Uterus (tissue), 4 donors: ENCODE results near the gene NAV3. TPM values are rescaled to one million over a fixed set of nuclear protein-coding genes. Genes with fewer than 3 reads are reported as not detected.

Experiments used
- DNase-seq, 2 donors: peaks; one replicate each; pipeline ENCODE4 v3.0.0-alpha.2; 2019 to 2020
- H3K27ac ChIP-seq, 2 donors: fragments of 200-600 bp; sonication (generic); 1 replicate in 1 of 2; 2 replicates in 1 of 2; pipeline ENCODE4 v1.5.1; 2016 to 2018
- H3K27me3 ChIP-seq, 2 donors: fragments of 200-600 bp; sonication (generic); one replicate each; pipeline ENCODE4 v1.5.1; 2018 to 2019; ENCODE audit warnings: control low read depth in 1 of 2
- H3K36me3 ChIP-seq, 2 donors: fragments of 200-600 bp; sonication (generic); one replicate each; pipeline ENCODE4 v1.5.1; 2019; ENCODE audit warnings: control low read depth in 1 of 2
- H3K4me1 ChIP-seq, 2 donors: fragments of 200-600 bp; sonication (generic); one replicate each; pipeline ENCODE4 v1.5.1; 2018 to 2019; ENCODE audit warnings: control low read depth in 1 of 2
- H3K4me3 ChIP-seq, 2 donors: fragments of 200-600 bp; sonication (generic); 1 replicate in 1 of 2; 2 replicates in 1 of 2; pipeline ENCODE4 v1.5.1; 2018 to 2019; ENCODE audit warnings: mild to moderate bottlenecking in 1 of 2
- H3K9me3 ChIP-seq, 2 donors: fragments of 200-600 bp; sonication (generic); one replicate each; pipeline ENCODE4 v1.5.1; 2019; ENCODE audit warnings: control low read depth in 1 of 2
- CTCF ChIP-seq, 4 experiments: fragments of 200-600 bp in 2 of 4; fragments of 450-650 bp in 2 of 4; sonication (generic) in 2 of 4; IDR thresholded peaks; one replicate each; pipeline ENCODE4 v1.5.1; 2016 to 2019; ENCODE audit warnings: antibody characterized with exemption in 4 of 4, mild to moderate bottlenecking in 2 of 4, moderate library complexity in 1 of 4
- POLR2A ChIP-seq, 2 donors: fragments of 450-650 bp; IDR thresholded peaks; one replicate each; pipeline ENCODE4 v1.6.1; 2016; ENCODE audit warnings: antibody characterized with exemption in 2 of 2, mild to moderate bottlenecking in 1 of 2, moderate library complexity in 1 of 2
- intact Hi-C: fragments of 100-400 bp; cut with DNase I; formaldehyde crosslinking; loops from one replicate; pipeline ENCODE4 v1.15.1; 2023; ENCODE audit warnings: low total_unique reads
- total RNA-seq, 4 donors: library from RNA; depleted of rRNA in 3 of 4; stranded (reverse); fragments of >200 nt in 3 of 4; gene quantifications; one replicate each; pipeline versions ENCODE4 v1.1.0 to v1.2.4, GENCODE V29; 2014 to 2023
- donor health status: DM: yes; HTN: yes; CAD: no.

Gene NAV3
- total RNA-seq, 4 donors from 2014 or later, result 7.2 to 33.9 (median 13.0) TPM

DNA sequence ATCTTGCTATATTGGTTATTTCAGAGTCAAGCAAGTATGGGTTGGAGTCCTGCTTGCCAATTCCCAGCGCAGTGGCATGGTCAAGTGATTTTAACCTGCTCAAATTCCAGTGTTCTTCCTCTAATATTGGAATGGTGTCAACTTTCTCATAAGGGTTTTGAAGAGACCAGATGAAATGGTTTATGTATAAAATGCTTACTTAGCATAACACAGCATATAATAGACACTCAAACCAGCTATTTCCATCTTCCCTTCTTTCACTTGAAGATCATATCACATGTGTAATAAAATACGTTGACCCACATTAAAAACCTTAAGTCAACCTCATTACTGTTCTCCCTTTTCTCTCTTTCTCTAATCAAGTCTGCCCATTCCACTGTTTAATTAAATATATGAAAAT, 144.0 kb downstream of the NAV3 start:
- no peaks in the 10 kb centered on the region for H3K27me3 ChIP-seq
- H3K9me3 ChIP-seq, result no peaks in the 10 kb centered on the region
- no peak for TF ChIP-seq CTCF (IDR thresholded peaks at IDR 0.05)
- no peak for TF ChIP-seq POLR2A (IDR thresholded peaks at IDR 0.05)
- H3K4me1 ChIP-seq, result no peaks in the 10 kb centered on the region
- no peak overlapping the region for H3K27ac ChIP-seq
- H3K4me3 ChIP-seq, result no peak overlapping the region
- intact Hi-C loops, result no loop called here
- no peaks in the 10 kb centered on the region for H3K36me3 ChIP-seq
- DNase-seq, result no peak

GRCh38 chr12:77979597-77980250, 149.0 kb downstream of the NAV3 start:
- no peaks in the 10 kb centered on the region for H3K4me1 ChIP-seq
- H3K4me3 ChIP-seq, result no peak overlapping the region
- no peak for TF ChIP-seq POLR2A (IDR thresholded peaks at IDR 0.05)
- TF ChIP-seq CTCF (IDR thresholded peaks at IDR 0.05), result no peak
- intact Hi-C loops, result no loop called here
- DNase-seq, result no peak
- no peaks in the 10 kb centered on the region for H3K27me3 ChIP-seq
- no peaks in the 10 kb centered on the region for H3K9me3 ChIP-seq
- H3K36me3 ChIP-seq, result no peaks in the 10 kb centered on the region
- H3K27ac ChIP-seq, result no peak overlapping the region

DNA sequence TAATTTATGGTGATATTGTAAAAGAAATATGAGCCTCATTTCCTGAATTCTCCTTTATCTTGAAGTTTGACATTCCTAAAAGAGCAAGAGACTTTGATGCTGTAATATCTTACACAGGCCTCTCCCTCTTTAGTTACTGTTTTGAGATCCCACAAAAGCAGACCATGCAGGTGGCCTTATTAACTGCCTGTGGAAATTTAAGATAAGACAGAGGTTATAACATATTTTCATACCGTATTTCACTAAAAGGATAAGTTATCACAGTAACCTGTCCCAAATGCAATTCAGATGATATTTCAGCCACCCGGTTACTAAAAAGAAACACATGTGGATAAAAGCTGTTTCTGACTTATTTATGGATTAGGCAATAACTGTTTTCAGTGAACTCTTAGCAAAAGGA, 150.1 kb downstream of the NAV3 start:
- H3K27me3 ChIP-seq, result no peaks in the 10 kb centered on the region
- no peak for TF ChIP-seq CTCF (IDR thresholded peaks at IDR 0.05)
- TF ChIP-seq POLR2A (IDR thresholded peaks at IDR 0.05), result no peak
- no peak overlapping the region for H3K27ac ChIP-seq
- no peaks in the 10 kb centered on the region for H3K9me3 ChIP-seq
- no peaks in the 10 kb centered on the region for H3K36me3 ChIP-seq
- H3K4me1 ChIP-seq, result no peaks in the 10 kb centered on the region
- H3K4me3 ChIP-seq, result no peak overlapping the region
- intact Hi-C loops, result no loop called here
- no peak for DNase-seq

GRCh38 chr12:77983859-77984258, 153.2 kb downstream of the NAV3 start:
- DNase-seq, result no peak
- Histone ChIP-seq H3K4me3 (no peak overlapping the region), H3K27me3 (no peaks in the 10 kb centered on the region), H3K27ac (no peak overlapping the region), H3K4me1 (no peaks in the 10 kb centered on the region), H3K36me3 (no peaks in the 10 kb centered on the region), H3K9me3 (no peaks in the 10 kb centered on the region)
- no peak for TF ChIP-seq POLR2A (IDR thresholded peaks at IDR 0.05)
- intact Hi-C loops, result no loop called here

GRCh38 chr12:77992760-77993159, 162.1 kb downstream of the NAV3 start:
- no peaks in the 10 kb centered on the region for H3K36me3 ChIP-seq
- DNase-seq, result no peak
- TF ChIP-seq POLR2A (IDR thresholded peaks at IDR 0.05), result no peak
- TF ChIP-seq CTCF (IDR thresholded peaks at IDR 0.05), result no peak
- H3K27ac ChIP-seq, result no peak overlapping the region
- H3K27me3 ChIP-seq, result no peaks in the 10 kb centered on the region
- H3K4me1 ChIP-seq, result no peaks in the 10 kb centered on the region
- H3K9me3 ChIP-seq, result no peaks in the 10 kb centered on the region
- H3K4me3 ChIP-seq, result no peak overlapping the region
- intact Hi-C loops, result no loop called here

- H3K27me3 ChIP-seq, result no peaks in the 10 kb centered on the region
- no peaks in the 10 kb centered on the region for H3K9me3 ChIP-seq
- no peaks in the 10 kb centered on the region for H3K36me3 ChIP-seq
- H3K27ac ChIP-seq, result no peak overlapping the region
- no peak for DNase-seq
- TF ChIP-seq CTCF (IDR thresholded peaks at IDR 0.05) (no peak), POLR2A (IDR thresholded peaks at IDR 0.05) (no peak)
- H3K4me3 ChIP-seq, result no peak overlapping the region
- intact Hi-C loops, result no loop called here
- H3K4me1 ChIP-seq, result no peaks in the 10 kb centered on the region
Observed at GRCh38 chr12:77993658-77994057, 163.0 kb downstream of the NAV3 start.
